Adrenal gland (tissue), 5 donors: ENCODE data around the gene RAVER1.

Source experiments
- CTCF ChIP-seq, 6 experiments: fragments of 450-650 bp in 4 of 6; fragments of 200-600 bp in 2 of 6; sonication (generic) in 1 of 6; IDR thresholded peaks; 1 replicate in 5 of 6; 2 replicates in 1 of 6; pipeline versions ENCODE4 v1.5.1 to v1.8.0; 2016 to 2021; ENCODE audit warnings: antibody characterized with exemption in 6 of 6, mild to moderate bottlenecking in 2 of 6, moderate library complexity in 1 of 6
- POLR2A ChIP-seq, 2 donors: fragments of 450-650 bp; IDR thresholded peaks; one replicate each; pipeline ENCODE4 v1.6.1; 2017; ENCODE audit warnings: antibody characterized with exemption in 2 of 2, mild to moderate bottlenecking in 2 of 2, moderate library complexity in 1 of 2
- donor health status: DM: no; HTN: no; CAD: no.

- TF ChIP-seq POLR2A (IDR thresholded peaks at IDR 0.05): no peak
- TF ChIP-seq CTCF (IDR thresholded peaks at IDR 0.05): no peak
Measured at GRCh38 chr19:10295847-10296591, 37.3 kb downstream of the RAVER1 start.
